ENCODE data around the gene MYOZ1. TPM values are rescaled to one million over a fixed set of nuclear protein-coding genes. Genes with fewer than 3 reads are reported as not detected.
A peak's percentile ranks its signal among the peaks of the same experiment; 100 is the strongest.
"Not testable (repeated sequence)": the region's sequence is repeated elsewhere in the genome, so short reads cannot be mapped to it uniquely, and the experiment has no call there.

MYOZ1 gene, protein sequence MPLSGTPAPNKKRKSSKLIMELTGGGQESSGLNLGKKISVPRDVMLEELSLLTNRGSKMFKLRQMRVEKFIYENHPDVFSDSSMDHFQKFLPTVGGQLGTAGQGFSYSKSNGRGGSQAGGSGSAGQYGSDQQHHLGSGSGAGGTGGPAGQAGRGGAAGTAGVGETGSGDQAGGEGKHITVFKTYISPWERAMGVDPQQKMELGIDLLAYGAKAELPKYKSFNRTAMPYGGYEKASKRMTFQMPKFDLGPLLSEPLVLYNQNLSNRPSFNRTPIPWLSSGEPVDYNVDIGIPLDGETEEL
- polyA plus RNA-seq (not detected in 3 replicates), polyA minus RNA-seq (not detected in 3 replicates)
- not detected for polyA plus RNA-seq (2011; ENCODE audit: low read depth)
- polyA plus RNA-seq (2011; cell fraction: cytosol; rRNA removed), result 0.06 TPM in 1 of 2 replicates, not detected in the other
- 0.06 TPM in 1 of 2 replicates, not detected in the other for polyA plus RNA-seq (2011; cell fraction: nucleus; rRNA removed)
- 0.07 TPM in 1 of 2 replicates, not detected in the other for polyA plus RNA-seq (2012; ENCODE audit: low replicate concordance)
- not detected for polyA minus RNA-seq (2011; cell fraction: cytosol; rRNA and poly(A)+ RNA removed)
- polyA minus RNA-seq (2011; cell fraction: nucleus; rRNA and poly(A)+ RNA removed), result not detected in 2 replicates

DNA sequence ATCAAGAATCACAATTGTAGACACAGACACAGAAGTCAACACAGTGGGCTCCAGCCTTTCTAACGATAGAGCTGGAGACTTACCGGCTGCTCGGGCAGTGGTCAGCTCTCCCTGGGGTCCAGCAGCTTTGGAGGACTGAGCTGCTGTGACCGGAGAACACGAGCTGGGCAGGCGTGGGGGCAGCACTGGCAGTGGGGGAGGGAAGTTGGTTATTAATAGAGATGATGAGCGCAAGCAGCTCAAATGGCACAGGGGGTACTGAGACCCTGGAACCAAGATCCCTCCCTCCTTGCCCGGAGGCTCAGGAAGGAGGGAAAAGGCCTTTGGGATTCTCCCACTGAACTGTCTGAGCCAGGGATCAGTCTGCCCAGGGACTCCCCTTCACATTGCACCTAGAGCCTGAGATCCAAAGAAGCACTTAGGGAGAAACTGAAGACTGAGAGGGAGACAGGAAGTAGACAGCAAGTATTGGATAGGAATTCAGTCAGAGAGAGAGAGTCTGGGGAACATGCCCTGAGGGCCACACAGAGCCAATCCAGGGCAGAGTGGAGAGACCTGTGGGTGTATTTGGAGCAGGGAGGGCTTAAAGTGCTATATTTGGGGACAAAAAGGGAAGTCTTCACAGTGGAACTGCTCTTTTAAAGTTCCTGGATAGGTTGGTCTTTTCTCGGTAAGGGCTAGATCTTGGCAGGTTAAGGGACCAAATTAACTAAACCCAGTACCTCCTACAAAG, at the start of gene MYOZ1:
TSS of gene MYOZ1 (minus strand) at position 147 of the 733 bp plus-strand sequence. CDS start 1,457 bp downstream, outside the sequence.
- TF ChIP-seq, protein P1, sequence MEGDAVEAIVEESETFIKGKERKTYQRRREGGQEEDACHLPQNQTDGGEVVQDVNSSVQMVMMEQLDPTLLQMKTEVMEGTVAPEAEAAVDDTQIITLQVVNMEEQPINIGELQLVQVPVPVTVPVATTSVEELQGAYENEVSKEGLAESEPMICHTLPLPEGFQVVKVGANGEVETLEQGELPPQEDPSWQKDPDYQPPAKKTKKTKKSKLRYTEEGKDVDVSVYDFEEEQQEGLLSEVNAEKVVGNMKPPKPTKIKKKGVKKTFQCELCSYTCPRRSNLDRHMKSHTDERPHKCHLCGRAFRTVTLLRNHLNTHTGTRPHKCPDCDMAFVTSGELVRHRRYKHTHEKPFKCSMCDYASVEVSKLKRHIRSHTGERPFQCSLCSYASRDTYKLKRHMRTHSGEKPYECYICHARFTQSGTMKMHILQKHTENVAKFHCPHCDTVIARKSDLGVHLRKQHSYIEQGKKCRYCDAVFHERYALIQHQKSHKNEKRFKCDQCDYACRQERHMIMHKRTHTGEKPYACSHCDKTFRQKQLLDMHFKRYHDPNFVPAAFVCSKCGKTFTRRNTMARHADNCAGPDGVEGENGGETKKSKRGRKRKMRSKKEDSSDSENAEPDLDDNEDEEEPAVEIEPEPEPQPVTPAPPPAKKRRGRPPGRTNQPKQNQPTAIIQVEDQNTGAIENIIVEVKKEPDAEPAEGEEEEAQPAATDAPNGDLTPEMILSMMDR (optimal IDR thresholded peaks at IDR 0.05 in 1 of 3, IDR thresholded peaks at IDR 0.05 in 1 of 3, conservative IDR thresholded peaks at IDR 0.05 in 1 of 3; ENCODE audit: extremely low read depth in 1 of 3, insufficient read depth in 2 of 3, low read length in 3 of 3), result no peak
- TF ChIP-seq EZH2 (IDR thresholded peaks at IDR 0.05; ENCODE audit: low read length), result no peak
- Histone ChIP-seq H3K36me3 (ENCODE audit: control insufficient read depth in 2 of 2, extremely low read depth in 1 of 2, insufficient read depth in 2 of 2, low read length in 2 of 2) (no peaks in the 10 kb centered on the region), H3K9me1 (ENCODE audit: control insufficient read depth, extremely low read depth, insufficient read depth, low read length) (no peaks in the 10 kb centered on the region), H3K9ac (ENCODE audit: control insufficient read depth, extremely low read depth, insufficient read depth, low read length) (no peak within 1 kb of the TSS), H4K20me1 (ENCODE audit: control insufficient read depth, extremely low read depth, insufficient read depth, low read length) (no peaks in the 10 kb centered on the region), H3K4me3 (ENCODE audit: control insufficient read depth in 2 of 3, extremely low read depth in 1 of 3, insufficient read depth in 2 of 3, low read depth in 1 of 3, low read length in 3 of 3) (no peak within 1 kb of the TSS), H3K4me2 (ENCODE audit: control insufficient read depth, extremely low read depth, insufficient read depth, low read depth, low read length) (no peak within 1 kb of the TSS), H3K9me3 (ENCODE audit: control insufficient read depth, low read depth, low read length) (no peaks in the 10 kb centered on the region), H3K4me1 (ENCODE audit: control insufficient read depth, extremely low read depth, insufficient read depth, low read length) (no peaks in the 10 kb centered on the region), H3K27me3 (ENCODE audit: control insufficient read depth, extremely low read depth, insufficient read depth, low read length) (no peaks in the 10 kb centered on the region), H3K79me2 (ENCODE audit: control insufficient read depth, insufficient read depth, low read length) (no peaks in the 10 kb centered on the region), H3K27ac (ENCODE audit: control insufficient read depth, insufficient read depth, low read length) (no peak within 1 kb of the TSS), H2AFZ (ENCODE audit: control insufficient read depth, low read length) (peak within 1 kb of the TSS; percentile 37)
- DNase-seq (ENCODE audit: low read depth, low spot score) (no peak), FAIRE-seq (no peak)
- dilution Hi-C loops (cut with MboI; ENCODE audit: extremely low pct_ligation_motif_present, low sequenced_read_pairs), result no loop called here

DNA sequence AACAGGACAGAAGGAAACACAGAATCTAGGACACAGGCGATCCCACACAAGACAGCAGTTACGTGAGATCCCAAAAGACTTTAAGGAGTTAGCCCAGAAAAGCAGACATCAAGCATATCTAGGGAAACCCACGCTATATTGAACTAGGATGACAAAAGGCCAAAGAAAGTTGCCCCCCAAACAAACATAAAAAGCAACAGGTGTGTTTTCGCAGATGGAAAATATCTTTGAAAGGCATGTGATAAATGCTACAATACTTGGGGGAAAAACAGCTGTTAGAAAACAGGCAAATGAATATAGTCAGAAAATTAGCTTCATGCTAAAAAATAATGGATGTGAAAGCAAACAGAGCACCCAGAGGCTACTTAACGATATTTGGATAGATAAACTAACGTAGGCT, 49.5 kb upstream of the MYOZ1 start:
- H3K9me3 ChIP-seq (ENCODE audit: control insufficient read depth, low read depth, low read length); FAIRE-seq; dilution Hi-C loops (cut with MboI; ENCODE audit: extremely low pct_ligation_motif_present, low sequenced_read_pairs); H3K4me3 ChIP-seq (ENCODE audit: control insufficient read depth in 2 of 3, extremely low read depth in 1 of 3, insufficient read depth in 2 of 3, low read depth in 1 of 3, low read length in 3 of 3); H3K36me3 ChIP-seq (ENCODE audit: control insufficient read depth in 2 of 2, extremely low read depth in 1 of 2, insufficient read depth in 2 of 2, low read length in 2 of 2); H3K9me1 ChIP-seq (ENCODE audit: control insufficient read depth, extremely low read depth, insufficient read depth, low read length); H2AFZ ChIP-seq (ENCODE audit: control insufficient read depth, low read length); H3K9ac ChIP-seq (ENCODE audit: control insufficient read depth, extremely low read depth, insufficient read depth, low read length); H3K79me2 ChIP-seq (ENCODE audit: control insufficient read depth, insufficient read depth, low read length); H3K4me1 ChIP-seq (ENCODE audit: control insufficient read depth, extremely low read depth, insufficient read depth, low read length); H3K4me2 ChIP-seq (ENCODE audit: control insufficient read depth, extremely low read depth, insufficient read depth, low read depth, low read length); DNase-seq (ENCODE audit: low read depth, low spot score); H4K20me1 ChIP-seq (ENCODE audit: control insufficient read depth, extremely low read depth, insufficient read depth, low read length); H3K27me3 ChIP-seq (ENCODE audit: control insufficient read depth, extremely low read depth, insufficient read depth, low read length); H3K27ac ChIP-seq (ENCODE audit: control insufficient read depth, insufficient read depth, low read length): not testable (repeated sequence)

DNA sequence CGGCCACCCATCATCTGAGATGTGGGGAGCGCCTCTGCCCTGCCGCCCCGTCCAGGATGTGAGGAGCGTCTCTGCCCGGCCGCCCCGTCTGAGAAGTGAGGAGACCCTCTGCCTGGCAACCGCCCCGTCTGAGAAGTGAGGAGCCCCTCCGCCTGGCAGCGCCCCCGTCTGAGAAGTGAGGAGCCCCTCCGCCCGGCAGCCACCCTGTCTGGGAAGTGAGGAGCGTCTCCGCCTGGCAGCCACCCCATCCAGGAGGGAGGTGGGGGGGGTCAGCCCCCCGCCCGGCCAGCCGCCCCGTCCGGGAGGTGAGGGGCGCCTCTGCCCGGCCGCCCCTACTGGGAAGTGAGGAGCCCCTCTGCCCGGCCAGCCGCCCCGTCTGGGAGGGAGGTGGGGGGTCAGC, 48.3 kb upstream of the MYOZ1 start:
- H3K36me3 ChIP-seq (ENCODE audit: control insufficient read depth in 2 of 2, extremely low read depth in 1 of 2, insufficient read depth in 2 of 2, low read length in 2 of 2); H3K4me2 ChIP-seq (ENCODE audit: control insufficient read depth, extremely low read depth, insufficient read depth, low read depth, low read length); H4K20me1 ChIP-seq (ENCODE audit: control insufficient read depth, extremely low read depth, insufficient read depth, low read length); H3K9me1 ChIP-seq (ENCODE audit: control insufficient read depth, extremely low read depth, insufficient read depth, low read length); H3K4me1 ChIP-seq (ENCODE audit: control insufficient read depth, extremely low read depth, insufficient read depth, low read length); H3K4me3 ChIP-seq (ENCODE audit: control insufficient read depth in 2 of 3, extremely low read depth in 1 of 3, insufficient read depth in 2 of 3, low read depth in 1 of 3, low read length in 3 of 3); FAIRE-seq; H2AFZ ChIP-seq (ENCODE audit: control insufficient read depth, low read length); H3K27me3 ChIP-seq (ENCODE audit: control insufficient read depth, extremely low read depth, insufficient read depth, low read length); dilution Hi-C loops (cut with MboI; ENCODE audit: extremely low pct_ligation_motif_present, low sequenced_read_pairs); H3K79me2 ChIP-seq (ENCODE audit: control insufficient read depth, insufficient read depth, low read length); DNase-seq (ENCODE audit: low read depth, low spot score); H3K9me3 ChIP-seq (ENCODE audit: control insufficient read depth, low read depth, low read length); H3K9ac ChIP-seq (ENCODE audit: control insufficient read depth, extremely low read depth, insufficient read depth, low read length); H3K27ac ChIP-seq (ENCODE audit: control insufficient read depth, insufficient read depth, low read length): not testable (repeated sequence)

DNA sequence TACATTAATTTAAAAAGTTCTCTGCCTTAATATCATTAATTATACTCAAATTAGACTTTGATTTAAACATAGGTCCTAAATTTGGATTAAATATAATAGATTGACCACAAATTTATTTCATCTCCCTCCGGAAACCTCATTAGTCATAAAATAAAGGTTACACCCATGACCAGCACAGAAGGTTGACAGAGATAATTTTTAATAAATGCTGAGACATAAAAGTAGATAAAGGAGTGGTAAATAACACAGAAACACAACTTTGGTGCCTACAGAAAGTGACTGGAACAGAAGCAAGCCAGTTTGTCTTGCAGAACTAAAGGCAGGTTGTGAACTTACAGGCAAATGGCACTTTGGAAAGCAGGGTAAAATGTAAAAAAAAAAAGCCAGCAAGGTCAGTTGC, 46.4 kb upstream of the MYOZ1 start:
- H2AFZ ChIP-seq (ENCODE audit: control insufficient read depth, low read length); H3K36me3 ChIP-seq (ENCODE audit: control insufficient read depth in 2 of 2, extremely low read depth in 1 of 2, insufficient read depth in 2 of 2, low read length in 2 of 2); H3K4me3 ChIP-seq (ENCODE audit: control insufficient read depth in 2 of 3, extremely low read depth in 1 of 3, insufficient read depth in 2 of 3, low read depth in 1 of 3, low read length in 3 of 3); H3K4me1 ChIP-seq (ENCODE audit: control insufficient read depth, extremely low read depth, insufficient read depth, low read length); H3K27me3 ChIP-seq (ENCODE audit: control insufficient read depth, extremely low read depth, insufficient read depth, low read length); H3K4me2 ChIP-seq (ENCODE audit: control insufficient read depth, extremely low read depth, insufficient read depth, low read depth, low read length); H3K9me1 ChIP-seq (ENCODE audit: control insufficient read depth, extremely low read depth, insufficient read depth, low read length); H3K9me3 ChIP-seq (ENCODE audit: control insufficient read depth, low read depth, low read length); H3K79me2 ChIP-seq (ENCODE audit: control insufficient read depth, insufficient read depth, low read length); H3K27ac ChIP-seq (ENCODE audit: control insufficient read depth, insufficient read depth, low read length); H3K9ac ChIP-seq (ENCODE audit: control insufficient read depth, extremely low read depth, insufficient read depth, low read length); FAIRE-seq; H4K20me1 ChIP-seq (ENCODE audit: control insufficient read depth, extremely low read depth, insufficient read depth, low read length); dilution Hi-C loops (cut with MboI; ENCODE audit: extremely low pct_ligation_motif_present, low sequenced_read_pairs); DNase-seq (ENCODE audit: low read depth, low spot score): not testable (repeated sequence)
